OCI-M2 (cell line): ENCODE measurements around the gene PRR30.

ENCODE experiments used
- DNase-seq: peaks from one replicate; lab custom pipeline; 2025; ENCODE audit not compliant: unreplicated experiment; lab: John Stamatoyannopoulos, UW

Gene PRR30

DNA sequence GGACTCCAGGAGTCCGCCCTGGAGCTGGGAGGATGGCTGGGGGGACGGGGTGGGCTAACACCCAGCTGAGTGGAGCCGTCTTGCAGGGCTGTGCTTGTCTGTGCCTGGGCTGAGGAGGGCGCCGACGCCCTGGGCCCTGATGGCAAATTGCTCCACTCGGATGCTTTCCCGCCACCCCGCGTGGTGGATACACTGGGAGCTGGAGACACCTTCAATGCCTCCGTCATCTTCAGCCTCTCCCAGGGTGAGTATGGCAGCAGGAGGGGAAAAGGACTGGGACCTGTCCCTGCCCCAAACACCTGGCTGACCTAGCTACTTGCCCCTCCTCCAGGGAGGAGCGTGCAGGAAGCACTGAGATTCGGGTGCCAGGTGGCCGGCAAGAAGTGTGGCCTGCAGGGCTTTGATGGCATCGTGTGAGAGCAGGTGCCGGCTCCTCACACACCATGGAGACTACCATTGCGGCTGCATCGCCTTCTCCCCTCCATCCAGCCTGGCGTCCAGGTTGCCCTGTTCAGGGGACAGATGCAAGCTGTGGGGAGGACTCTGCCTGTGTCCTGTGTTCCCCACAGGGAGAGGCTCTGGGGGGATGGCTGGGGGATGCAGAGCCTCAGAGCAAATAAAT, 39.8 kb downstream of the PRR30 start:
- DNase-seq = no peak

DNA sequence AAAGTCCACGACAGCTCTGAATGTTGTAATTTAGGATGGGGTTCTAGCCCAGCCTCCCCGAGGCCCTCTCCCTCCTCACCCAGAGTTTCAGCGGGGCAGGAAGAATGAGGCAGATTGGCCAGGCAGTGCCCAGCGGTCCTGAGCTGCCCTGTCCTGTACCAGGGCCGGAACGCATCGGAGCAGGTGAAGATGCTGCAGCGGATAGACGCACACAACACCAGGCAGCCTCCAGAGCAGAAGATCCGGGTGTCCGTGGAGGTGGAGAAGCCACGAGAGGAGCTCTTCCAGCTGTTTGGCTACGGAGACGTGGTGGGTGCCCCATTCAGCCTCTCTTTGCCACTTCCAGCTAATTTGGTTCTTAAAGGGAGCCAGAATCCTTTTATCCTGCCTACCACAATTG, 41.9 kb downstream of the PRR30 start:
- DNase-seq = no peak

DNA sequence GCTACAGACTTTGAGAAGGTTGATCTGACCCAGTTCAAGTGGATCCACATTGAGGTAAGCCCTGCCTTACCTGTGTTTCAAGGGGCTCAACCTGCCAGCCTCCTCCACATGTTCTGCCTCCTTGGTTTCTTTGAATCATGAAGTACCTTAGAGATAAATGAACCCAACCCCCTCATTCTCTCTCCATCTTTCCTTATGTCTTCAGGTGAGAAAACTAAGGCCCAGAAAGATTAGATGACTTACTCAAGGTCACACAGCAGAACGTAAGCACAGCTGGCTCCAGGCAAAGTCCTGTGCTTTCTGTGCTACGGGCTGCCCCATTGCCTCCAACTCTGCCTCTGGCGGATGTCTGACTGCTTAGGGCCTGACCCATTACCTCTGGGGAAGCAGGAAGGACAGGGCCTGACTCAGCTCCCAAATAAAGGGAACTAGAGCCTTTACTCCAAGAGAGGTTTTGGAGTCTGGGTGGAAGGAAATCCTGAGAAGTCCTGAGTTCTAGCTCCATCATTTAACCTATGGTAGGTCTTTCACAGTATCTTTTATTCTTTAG, 42.4 kb downstream of the PRR30 start:
- DNase-seq = no peak

DNA sequence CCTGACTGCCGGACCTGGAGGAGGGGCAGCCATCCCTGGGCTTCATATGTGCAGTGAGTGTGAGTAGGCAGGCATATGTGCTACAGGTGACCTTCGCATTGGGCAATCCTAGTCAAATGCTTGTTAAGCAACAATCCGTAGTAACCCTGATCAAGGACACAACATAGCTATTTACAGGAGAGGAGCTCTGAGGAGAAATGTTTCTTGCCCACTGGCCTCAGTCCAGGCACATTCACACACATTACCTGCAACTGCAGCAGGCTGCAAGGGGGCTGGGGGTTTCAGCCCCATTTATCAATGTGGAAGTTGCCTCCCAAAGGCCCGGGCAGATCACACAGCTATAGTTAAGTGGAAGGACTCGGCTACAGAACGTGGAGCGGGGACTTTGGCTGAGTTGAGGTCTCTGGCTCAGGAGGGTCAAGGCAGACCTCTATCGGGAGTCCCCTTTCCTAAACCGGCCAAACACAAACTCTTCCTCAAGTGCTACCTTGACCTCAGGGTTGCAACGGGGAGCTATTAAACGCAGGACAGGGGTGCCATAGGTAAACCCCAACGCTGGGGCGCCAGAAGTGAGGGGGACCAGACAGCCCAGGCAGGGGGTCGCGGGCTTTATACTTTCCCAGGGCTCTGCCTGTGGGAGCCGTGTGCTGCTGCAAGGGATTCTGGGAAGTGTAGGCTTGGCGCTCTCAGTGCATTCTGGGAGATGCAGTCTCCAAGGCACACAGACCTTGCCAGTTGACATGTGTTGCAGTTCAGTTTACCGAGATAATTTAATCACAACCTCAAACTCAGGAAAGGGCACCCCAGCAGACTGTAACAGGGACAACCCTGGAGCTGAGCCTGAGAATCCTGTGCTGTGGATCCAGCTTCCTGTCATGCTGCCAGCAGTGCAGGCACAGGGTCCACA, 43.2 kb downstream of the PRR30 start:
- DNase-seq = no peak

DNA sequence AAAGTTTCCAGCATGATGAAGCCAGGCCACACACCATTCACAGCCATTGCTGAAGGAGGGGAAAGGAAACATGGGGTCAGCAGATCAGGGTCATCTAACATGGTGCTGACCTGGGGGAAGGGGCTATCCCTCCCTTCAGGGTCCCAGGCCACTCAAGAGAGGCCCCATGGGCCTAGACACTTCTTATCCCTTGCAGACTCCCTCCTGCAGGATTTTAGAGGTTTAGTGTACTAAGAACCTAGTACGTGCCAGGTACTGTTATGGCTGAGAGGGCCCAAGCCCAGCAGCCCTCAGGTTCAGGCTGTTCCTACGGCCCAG, 43.8 kb downstream of the PRR30 start:
- DNase-seq = no peak

DNA sequence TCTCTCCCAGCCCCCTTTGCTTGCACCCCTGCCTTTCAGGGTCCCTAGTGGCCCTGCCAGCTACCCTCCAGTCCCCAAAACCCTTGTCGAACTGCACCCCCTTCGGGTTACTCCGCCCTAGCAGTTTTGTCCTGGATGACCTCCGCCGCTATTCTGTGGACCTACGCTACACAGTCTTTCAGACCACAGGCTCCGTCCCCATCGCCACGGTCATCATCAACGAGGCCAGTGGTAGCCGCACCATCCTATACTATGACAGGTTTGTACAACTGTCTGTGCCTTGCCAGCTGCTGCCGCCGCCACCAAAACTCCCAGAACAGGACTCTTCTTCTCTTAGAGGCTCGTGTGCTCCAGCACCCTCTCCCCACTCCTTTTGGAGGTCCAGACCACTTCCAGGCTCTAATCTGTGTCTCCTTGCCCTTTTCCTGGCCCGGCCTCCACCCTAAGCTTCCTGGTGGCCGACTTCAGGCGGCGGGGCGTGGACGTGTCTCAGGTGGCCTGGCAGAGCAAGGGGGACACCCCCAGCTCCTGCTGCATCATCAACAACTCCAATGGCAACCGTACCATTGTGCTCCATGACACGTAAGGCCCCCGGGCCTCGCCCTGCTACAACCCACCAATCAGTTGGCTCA, 44.7 kb downstream of the PRR30 start:
- no peak for DNase-seq

DNA sequence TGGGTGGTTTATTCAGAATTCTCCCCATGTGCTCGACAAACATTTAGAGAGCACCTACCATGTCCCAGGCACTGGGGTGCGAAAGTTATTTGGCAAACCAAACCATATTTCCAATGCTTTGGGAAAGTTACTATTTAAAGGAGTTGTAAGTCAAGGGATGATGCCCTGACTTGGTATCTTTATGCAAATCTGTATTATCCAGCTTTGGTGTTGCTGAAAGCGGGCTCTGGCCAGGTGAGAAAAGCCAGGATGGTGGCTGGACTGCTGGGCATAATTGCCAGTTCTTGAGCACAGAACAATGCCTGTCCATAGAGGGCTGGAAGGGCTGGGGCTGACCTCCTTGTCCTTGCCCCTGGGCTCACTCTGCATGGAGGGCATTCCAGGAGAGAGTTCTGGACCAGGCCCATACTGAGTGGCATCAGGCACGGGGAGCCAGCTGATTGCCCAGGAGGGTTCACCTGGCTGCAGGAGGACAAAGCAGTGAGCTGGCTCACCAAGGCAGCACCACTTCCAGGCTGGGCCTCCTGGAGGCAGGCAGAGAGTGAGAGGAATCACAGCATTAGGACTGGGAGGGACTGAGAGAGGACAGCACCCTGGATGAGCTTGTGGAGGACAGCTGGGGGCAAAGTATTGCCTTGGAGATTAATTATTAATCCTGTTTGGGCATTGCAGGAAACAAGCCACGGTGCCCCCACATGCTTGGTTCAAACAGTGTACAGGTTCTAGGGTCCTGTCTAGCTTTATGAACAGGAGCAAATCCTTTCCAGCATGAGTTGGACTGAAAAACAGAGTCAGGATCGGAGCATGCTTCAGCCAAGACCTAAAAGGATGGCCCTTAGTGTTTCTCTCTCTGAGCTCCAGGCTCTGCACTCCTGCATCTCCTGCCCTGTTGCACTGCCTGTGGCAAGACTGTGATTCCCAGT, 45.5 kb downstream of the PRR30 start:
- DNase-seq = no peak

DNA sequence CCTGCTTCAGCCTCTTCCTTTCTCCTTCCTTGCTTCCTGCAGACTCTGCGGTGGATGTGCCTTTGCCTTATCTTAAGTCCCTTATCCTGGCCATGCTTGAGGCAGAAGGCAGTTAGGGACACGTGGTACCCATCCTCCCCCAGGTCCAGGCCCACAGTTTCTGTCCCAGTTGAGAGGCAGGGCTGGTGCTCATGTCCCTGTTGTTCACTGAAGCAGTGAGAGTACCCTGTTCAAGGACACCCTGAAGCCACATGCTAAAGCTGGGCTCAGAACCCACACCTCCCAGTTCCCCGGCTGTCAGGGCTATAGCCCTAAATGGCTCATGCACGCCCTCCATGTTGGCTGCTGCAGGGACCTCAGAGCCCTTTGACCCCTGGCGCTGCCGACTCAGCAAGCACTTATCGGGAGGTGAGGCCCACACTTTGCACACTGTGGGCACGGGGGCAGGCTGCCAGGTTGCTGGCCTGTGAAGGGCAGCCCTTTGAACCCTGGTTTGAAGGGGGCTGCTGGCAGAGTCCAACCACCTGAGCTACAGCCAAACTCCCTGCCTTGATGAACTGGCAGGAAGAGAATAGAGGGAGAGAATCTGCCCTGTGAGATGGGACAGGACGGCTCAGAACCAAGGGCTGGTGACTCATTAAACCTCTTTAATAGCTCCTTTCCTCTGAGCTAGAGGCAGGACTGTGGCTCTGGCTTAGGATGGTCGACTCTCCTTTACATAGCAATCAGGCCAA, 46.3 kb downstream of the PRR30 start:
- DNase-seq = no peak

DNA sequence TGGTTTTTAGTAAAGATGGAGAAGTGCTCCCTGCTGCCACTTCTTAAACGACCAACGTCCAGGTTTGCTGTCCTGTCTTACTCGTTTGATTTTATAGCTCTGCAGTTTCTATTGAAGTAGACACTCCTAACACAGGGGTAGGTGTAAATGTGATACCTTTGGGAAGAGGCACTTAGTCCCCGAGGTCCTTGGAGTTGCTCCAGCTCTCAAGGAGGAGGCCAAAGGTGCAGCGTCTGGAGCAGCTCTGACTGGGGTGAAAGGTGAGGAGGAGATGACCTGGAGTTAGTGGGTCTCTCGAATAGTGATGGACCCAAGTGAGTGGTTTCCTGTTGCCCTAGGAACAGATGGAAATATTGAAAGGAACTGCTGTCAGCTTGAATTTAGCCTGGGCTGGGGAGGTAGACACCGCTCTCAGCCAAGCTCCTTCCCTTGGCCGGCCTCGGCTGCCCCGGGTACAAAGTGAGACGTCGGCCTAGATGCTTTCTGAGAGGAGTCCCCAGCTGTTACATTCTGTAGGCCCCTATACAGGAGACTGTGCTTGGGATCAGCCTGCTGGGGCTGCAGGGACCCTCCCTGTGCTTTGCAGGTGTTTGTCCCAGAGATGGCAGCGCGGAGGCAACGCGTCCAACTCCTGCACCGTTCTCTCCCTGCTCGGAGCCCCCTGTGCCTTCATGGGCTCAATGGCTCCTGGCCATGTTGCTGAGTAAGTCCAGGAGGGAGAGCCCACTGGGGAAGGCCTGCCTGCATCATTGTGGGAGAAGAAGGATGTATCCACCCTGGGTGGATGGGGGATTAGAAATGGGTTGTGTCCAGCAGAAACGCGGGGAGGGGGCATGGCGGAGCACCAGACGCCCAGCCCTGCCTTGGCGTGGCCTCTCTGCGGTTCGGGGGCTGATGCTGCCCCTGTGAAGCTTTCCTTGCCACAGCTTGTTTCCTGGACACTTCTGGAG, 47.2 kb downstream of the PRR30 start:
- no peak for DNase-seq

DNA sequence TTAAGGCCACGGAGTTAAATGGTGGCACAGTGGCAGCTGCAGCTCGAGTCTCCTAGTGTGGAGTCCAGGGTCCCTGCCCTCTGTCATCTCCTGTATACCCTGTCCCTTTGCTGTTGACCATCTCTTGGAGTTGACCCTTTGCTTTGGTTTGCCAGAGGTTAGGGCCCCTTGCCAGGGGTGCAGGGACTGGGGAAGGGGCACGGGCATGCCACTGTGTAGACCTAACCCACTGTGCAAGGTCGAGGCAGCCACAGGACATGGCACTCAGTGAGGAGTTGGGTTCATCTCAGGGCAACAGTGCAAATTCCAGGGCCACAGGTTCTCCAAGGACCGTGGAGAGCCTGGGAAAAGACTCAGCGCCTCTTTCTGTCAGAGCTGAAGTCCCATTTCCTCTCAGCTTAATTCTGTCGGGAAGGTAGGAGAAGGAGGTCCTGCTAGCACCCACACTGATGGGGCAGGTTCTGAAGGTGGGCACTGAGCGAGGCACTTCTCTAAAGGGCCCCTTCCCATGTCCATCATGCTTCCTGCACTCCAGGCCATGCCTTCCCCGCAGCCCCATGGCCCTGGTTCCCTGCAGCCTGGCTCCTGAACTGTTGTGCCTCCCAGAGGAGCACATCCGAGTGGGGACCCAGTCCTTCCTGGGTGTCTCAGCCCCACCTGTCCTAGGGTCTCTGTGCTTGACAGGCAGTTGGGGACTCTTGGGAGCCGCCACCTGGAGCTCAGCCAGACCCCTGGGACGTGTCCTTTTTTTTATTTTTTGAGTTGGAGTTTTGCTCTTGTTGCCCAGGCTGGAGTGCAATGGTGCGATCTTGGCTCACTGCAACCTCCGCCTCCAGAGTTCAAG, 49.9 kb downstream of the PRR30 start:
- DNase-seq = no peak

DNA sequence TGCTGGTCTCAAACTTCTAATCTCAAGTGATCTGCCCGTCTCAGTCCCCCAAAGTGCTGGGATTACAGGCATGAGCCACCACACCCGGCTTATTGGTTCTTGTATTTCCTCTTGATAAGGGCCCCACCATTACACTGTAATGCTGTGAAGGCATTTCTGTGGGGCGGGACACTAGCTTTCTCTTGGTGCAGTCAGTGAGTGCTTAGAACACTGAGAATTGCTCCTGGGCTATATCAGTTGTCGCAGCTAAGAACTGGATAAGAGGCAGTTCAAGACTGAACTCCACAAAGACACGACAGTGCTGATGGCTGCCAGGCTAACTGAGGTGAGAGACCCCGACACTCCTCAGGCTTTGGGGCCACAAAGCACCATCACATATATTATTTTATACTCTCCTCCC, 50.6 kb downstream of the PRR30 start:
- no peak for DNase-seq

DNA sequence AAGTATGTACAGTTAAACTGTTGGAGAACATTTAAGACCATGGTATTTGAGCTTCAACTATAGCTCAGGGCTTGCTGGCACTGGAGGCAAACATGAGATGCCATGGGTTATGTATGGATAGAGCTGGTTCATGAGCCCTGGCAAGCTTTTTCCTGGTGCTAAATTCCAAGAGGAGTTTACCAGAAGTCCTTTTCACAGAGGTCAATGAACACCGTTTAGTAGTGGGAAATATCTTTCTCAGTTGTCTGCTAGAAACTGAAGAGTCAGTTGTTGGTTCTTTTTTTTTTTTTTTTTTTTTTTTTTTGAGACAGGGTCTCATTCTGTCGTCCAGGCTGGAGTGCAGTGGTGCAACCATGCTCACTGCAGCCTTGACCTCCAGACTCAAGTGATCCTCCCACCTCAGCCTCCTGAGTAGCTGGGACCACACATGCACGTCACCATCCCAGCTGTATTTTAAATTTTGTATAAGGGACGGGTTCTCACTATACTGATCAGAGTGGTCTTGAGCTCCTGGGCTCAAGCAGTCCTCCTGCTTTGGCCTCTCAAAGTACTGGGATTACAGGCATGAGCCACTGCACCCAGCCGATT, 51.3 kb downstream of the PRR30 start:
- DNase-seq = no peak
